HCT116 (cell line): ENCODE measurements around the gene FNDC11. TPM values are rescaled to one million over a fixed set of nuclear protein-coding genes. Genes with fewer than 3 reads are reported as not detected.
"Not testable (repeated sequence)": the region's sequence is repeated elsewhere in the genome, so short reads cannot be mapped to it uniquely, and the experiment has no call there.

Experiments
- ATAC-seq: fragments of 200-7000 bp; cut with Tn5 transposase; 2 replicates; pipeline ENCODE4 v1.9.1; 2020; ENCODE audit warnings: mild to moderate bottlenecking, moderate library complexity
- BruUV-seq: library from RNA; stranded (reverse); fragments of 400-500 nt; replicated peaks from 2 replicates; lab custom pipeline; 2021; lab: Mats Ljungman, UMichigan
- CTCF ChIA-PET: fragments of 300-600 bp; sonication (Branson Sonifier 250); formaldehyde crosslinking; loops from one replicate; lab custom pipeline; 2021; ENCODE audit warnings: antibody characterized with exemption; lab: Charles Lee
- POLR2A ChIA-PET: fragments of 300-600, 350-600 bp; sonication (Branson Sonifier 250); formaldehyde crosslinking; loops from one replicate; lab custom pipeline; 2021; ENCODE audit warnings: antibody characterized with exemption; lab: Charles Lee
- RAD21 ChIA-PET, 2 experiments: fragments of 300-600 bp; sonication (Branson Sonifier 250); formaldehyde crosslinking; loops; one replicate each; lab custom pipeline; 2023; ENCODE audit warnings: low total read pairs in 2 of 2; ENCODE audit not compliant: uncharacterized antibody in 2 of 2, unreplicated experiment in 2 of 2, low non-redundant PET in 1 of 2; lab: Charles Lee
- DNase-seq: peaks from one replicate; pipeline ENCODE4 v3.0.0-alpha.2; 2010; ENCODE audit warnings: low read depth, low spot score
- H2AFZ ChIP-seq: fragments of 200-600 bp; shearing (Covaris generic), sonication (generic); 2 replicates; pipeline ENCODE4 v1.6.1; 2017; ENCODE audit warnings: low read depth, mixed run types, mixed read lengths, antibody characterized with exemption, low read length; ENCODE audit not compliant: poor library complexity, severe bottlenecking
- H3K27ac ChIP-seq: 2 replicates; pipeline ENCODE4 v1.5.1; 2012; ENCODE audit warnings: low read depth, low read length
- H3K27me3 ChIP-seq: fragments of 200-600 bp; sonication (generic); 2 replicates; pipeline ENCODE4 v1.6.1; 2016; ENCODE audit warnings: mixed run types, low read length, mixed read lengths; ENCODE audit not compliant: insufficient read depth
- H3K36me3 ChIP-seq, 2 experiments: fragments of 200-500 bp in 1 of 2; fragments of 200-600 bp in 1 of 2; sonication (Bioruptor generic) in 1 of 2; sonication (generic) in 1 of 2; 2 replicates each; pipeline versions ENCODE4 v1.5.1 to v1.6.1; 2014 to 2016; ENCODE audit warnings: low read length in 2 of 2, inconsistent platforms in 1 of 2, mixed read lengths in 1 of 2, mixed run types in 1 of 2; ENCODE audit not compliant: insufficient read depth in 2 of 2, control insufficient read depth in 1 of 2
- H3K4me1 ChIP-seq, 2 experiments: fragments of 200-600 bp in 1 of 2; sonication (generic) in 1 of 2; 2 replicates each; pipeline versions ENCODE4 v1.5.1 to v1.6.1; 2012 to 2017; ENCODE audit warnings: low read length in 2 of 2, inconsistent platforms in 1 of 2, mild to moderate bottlenecking in 1 of 2, mixed read lengths in 1 of 2, mixed run types in 1 of 2, moderate library complexity in 1 of 2; ENCODE audit not compliant: insufficient read depth in 2 of 2, control insufficient read depth in 1 of 2
- H3K4me2 ChIP-seq: fragments of 200-600 bp; sonication (generic); 2 replicates; pipeline ENCODE4 v1.6.1; 2017; ENCODE audit warnings: mixed run types, low read length, mixed read lengths
- H3K4me3 ChIP-seq, 2 experiments: fragments of 200-600 bp in 1 of 2; sonication (generic) in 1 of 2; replicated peaks in 1 of 2; 2 replicates each; pipeline ENCODE4 v1.5.1; 2011 to 2016; ENCODE audit warnings: low read length in 2 of 2, control low read depth in 1 of 2, low read depth in 1 of 2, mild to moderate bottlenecking in 1 of 2, mixed read lengths in 1 of 2, mixed run types in 1 of 2
- H3K79me2 ChIP-seq: fragments of 200-600 bp; sonication (generic); 2 replicates; pipeline ENCODE4 v1.6.1; 2017; ENCODE audit warnings: mild to moderate bottlenecking, mixed run types, low read length, moderate library complexity, mixed read lengths; ENCODE audit not compliant: insufficient read depth
- H3K9ac ChIP-seq: fragments of 200-600 bp; sonication (generic); 2 replicates; pipeline ENCODE4 v1.6.1; 2016; ENCODE audit warnings: low read length, mixed read lengths
- H3K9me2 ChIP-seq: fragments of 200-600 bp; sonication (generic), shearing (Covaris generic); 2 replicates; pipeline ENCODE4 v1.6.1; 2017; ENCODE audit warnings: mixed run types, mild to moderate bottlenecking, moderate library complexity; ENCODE audit not compliant: insufficient read depth
- H3K9me3 ChIP-seq, 2 experiments: fragments of 200-500 bp in 1 of 2; fragments of 200-600 bp in 1 of 2; sonication (Bioruptor generic) in 1 of 2; sonication (generic) in 1 of 2; 2 replicates each; pipeline ENCODE4 v1.6.1; 2014 to 2017; ENCODE audit warnings: low read length in 2 of 2, mixed read lengths in 2 of 2, inconsistent platforms in 1 of 2, low read depth in 1 of 2, mild to moderate bottlenecking in 1 of 2, mixed run types in 1 of 2, moderate library complexity in 1 of 2; ENCODE audit not compliant: control insufficient read depth in 1 of 2, insufficient read depth in 1 of 2
- H4K20me1 ChIP-seq: fragments of 200-600 bp; sonication (generic), shearing (Covaris generic); 2 replicates; pipeline ENCODE4 v1.6.1; 2017; ENCODE audit warnings: mixed run types, mild to moderate bottlenecking, moderate library complexity; ENCODE audit not compliant: insufficient read depth
- ELF1 ChIP-seq: IDR thresholded peaks from 2 replicates; pipeline ENCODE4 v1.6.1; 2012; ENCODE audit warnings: low read depth, borderline replicate concordance
- EZH2 ChIP-seq: fragments of 200-600 bp; sonication (generic); IDR thresholded peaks from 2 replicates; pipeline ENCODE4 v1.6.1; 2017; ENCODE audit warnings: antibody characterized with exemption, mixed run types
- EZH2phosphoT487 ChIP-seq: fragments of 200-600 bp; IDR thresholded peaks from 2 replicates; pipeline ENCODE4 v1.6.1; 2018; ENCODE audit warnings: antibody characterized with exemption, borderline replicate concordance
- JUND ChIP-seq: IDR thresholded peaks from 2 replicates; pipeline ENCODE4 v1.6.1; 2012
- RAD21 ChIP-seq: IDR thresholded peaks from 2 replicates; pipeline ENCODE4 v1.6.1; 2012; ENCODE audit warnings: low read depth, mild to moderate bottlenecking
- SIN3A ChIP-seq: IDR thresholded peaks from 2 replicates; pipeline ENCODE4 v1.6.1; 2012; ENCODE audit warnings: low read depth
- YY1 ChIP-seq: IDR thresholded peaks from 2 replicates; pipeline ENCODE4 v1.6.1; 2011; ENCODE audit warnings: low read length, low read depth, moderate library complexity, mild to moderate bottlenecking; ENCODE audit not compliant: insufficient replicate concordance; ENCODE audit errors: extremely low read depth
- intact Hi-C: fragments of 100-400 bp; cut with micrococcal nuclease; formaldehyde crosslinking; loops from 2 replicates; pipeline ENCODE4 v1.10.0; 2022
- total RNA-seq: library from RNA; stranded (reverse); gene quantifications from one replicate; pipeline ENCODE4 v1.2.1, GENCODE V29; 2021; ENCODE audit not compliant: unreplicated experiment
- TF ChIP-seq, protein P1 (sequence below): IDR thresholded peaks from 2 replicates; pipeline ENCODE4 v1.6.1; 2012
- TF ChIP-seq, protein P2 (sequence below): IDR thresholded peaks from 2 replicates; pipeline ENCODE4 v1.6.1; 2011; ENCODE audit warnings: mild to moderate bottlenecking, low read length, moderate library complexity; ENCODE audit not compliant: insufficient replicate concordance; ENCODE audit errors: extremely low read depth
- TF ChIP-seq, protein P3 (sequence below), 3 experiments: fragments of 200-600 bp in 1 of 3; sonication (generic) in 1 of 3; IDR thresholded peaks in 2 of 3; conservative IDR thresholded peaks in 1 of 3; 2 replicates each; pipeline ENCODE4 v1.5.1; 2012 to 2017; ENCODE audit warnings: low read depth in 2 of 3, low read length in 2 of 3, antibody characterized with exemption in 1 of 3, borderline replicate concordance in 1 of 3, control low read depth in 1 of 3, mild to moderate bottlenecking in 1 of 3, mixed read lengths in 1 of 3, mixed run types in 1 of 3, moderate library complexity in 1 of 3; ENCODE audit not compliant: insufficient read depth in 1 of 3

FNDC11 gene
- total RNA-seq, 1 experiment from 2014 or later = 5.5 TPM

DNA sequence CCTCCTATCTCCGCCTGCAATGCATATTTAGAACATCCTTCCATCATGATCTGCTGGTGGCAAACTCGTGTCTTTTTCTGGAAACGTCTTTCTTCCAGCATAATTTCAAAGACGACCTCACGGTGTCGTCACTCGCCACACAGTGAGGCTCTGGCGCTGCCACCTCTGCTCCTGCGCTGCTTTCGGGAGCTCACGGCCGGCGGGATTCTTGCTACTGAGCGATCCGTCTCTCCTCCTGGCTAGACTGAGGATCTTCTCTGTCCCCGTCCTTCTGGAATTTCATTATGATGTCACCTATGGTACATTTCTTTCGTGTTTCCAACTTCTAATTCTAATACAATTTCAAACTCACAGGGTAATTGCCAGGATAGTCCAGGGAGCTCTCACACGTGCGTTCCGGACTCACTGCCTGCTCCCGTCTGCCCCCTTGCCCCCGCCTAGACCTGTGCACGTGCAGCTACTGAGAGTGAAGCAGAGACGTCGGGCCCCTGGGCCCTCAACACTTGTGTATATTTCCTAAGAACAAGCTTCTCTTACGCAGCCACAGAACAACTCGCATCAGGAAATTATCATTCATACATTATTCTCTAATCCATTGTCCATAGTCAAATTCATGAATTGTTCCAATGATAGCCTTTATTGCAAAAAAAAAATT, 45.6 kb downstream of the FNDC11 start:
- RAD21 ChIA-PET = no interaction called here
- no peak overlapping the region for H3K9ac ChIP-seq
- no peak overlapping the region for H3K4me3 ChIP-seq
- peaks cover 8 to 19% of the 10 kb centered on the region in 2 experiments; a peak in 3 of 4 replicates for H3K4me1 ChIP-seq
- intact Hi-C loops = no loop called here
- peaks cover 2 to 14% of the 10 kb centered on the region in 2 experiments; a peak in 2 of 4 replicates for H3K36me3 ChIP-seq
- no peaks in the 10 kb centered on the region for H3K9me2 ChIP-seq
- no peaks in the 10 kb centered on the region for H3K9me3 ChIP-seq
- no peak overlapping the region for H2AFZ ChIP-seq
- no TSS peak for BruUV-seq
- TF ChIP-seq, protein P1, sequence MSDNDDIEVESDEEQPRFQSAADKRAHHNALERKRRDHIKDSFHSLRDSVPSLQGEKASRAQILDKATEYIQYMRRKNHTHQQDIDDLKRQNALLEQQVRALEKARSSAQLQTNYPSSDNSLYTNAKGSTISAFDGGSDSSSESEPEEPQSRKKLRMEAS = no peak
- TF ChIP-seq EZH2 (no peak), SIN3A (no peak), RAD21 (no peak), ELF1 (no peak), EZH2phosphoT487 (no peak), JUND (no peak), YY1 (no peak)
- TF ChIP-seq, protein P2, sequence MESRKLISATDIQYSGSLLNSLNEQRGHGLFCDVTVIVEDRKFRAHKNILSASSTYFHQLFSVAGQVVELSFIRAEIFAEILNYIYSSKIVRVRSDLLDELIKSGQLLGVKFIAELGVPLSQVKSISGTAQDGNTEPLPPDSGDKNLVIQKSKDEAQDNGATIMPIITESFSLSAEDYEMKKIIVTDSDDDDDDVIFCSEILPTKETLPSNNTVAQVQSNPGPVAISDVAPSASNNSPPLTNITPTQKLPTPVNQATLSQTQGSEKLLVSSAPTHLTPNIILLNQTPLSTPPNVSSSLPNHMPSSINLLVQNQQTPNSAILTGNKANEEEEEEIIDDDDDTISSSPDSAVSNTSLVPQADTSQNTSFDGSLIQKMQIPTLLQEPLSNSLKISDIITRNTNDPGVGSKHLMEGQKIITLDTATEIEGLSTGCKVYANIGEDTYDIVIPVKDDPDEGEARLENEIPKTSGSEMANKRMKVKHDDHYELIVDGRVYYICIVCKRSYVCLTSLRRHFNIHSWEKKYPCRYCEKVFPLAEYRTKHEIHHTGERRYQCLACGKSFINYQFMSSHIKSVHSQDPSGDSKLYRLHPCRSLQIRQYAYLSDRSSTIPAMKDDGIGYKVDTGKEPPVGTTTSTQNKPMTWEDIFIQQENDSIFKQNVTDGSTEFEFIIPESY = no peak
- TF ChIP-seq, protein P3, sequence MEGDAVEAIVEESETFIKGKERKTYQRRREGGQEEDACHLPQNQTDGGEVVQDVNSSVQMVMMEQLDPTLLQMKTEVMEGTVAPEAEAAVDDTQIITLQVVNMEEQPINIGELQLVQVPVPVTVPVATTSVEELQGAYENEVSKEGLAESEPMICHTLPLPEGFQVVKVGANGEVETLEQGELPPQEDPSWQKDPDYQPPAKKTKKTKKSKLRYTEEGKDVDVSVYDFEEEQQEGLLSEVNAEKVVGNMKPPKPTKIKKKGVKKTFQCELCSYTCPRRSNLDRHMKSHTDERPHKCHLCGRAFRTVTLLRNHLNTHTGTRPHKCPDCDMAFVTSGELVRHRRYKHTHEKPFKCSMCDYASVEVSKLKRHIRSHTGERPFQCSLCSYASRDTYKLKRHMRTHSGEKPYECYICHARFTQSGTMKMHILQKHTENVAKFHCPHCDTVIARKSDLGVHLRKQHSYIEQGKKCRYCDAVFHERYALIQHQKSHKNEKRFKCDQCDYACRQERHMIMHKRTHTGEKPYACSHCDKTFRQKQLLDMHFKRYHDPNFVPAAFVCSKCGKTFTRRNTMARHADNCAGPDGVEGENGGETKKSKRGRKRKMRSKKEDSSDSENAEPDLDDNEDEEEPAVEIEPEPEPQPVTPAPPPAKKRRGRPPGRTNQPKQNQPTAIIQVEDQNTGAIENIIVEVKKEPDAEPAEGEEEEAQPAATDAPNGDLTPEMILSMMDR (IDR thresholded peaks at IDR 0.05 in 2 of 3, conservative IDR thresholded peaks at IDR 0.05 in 1 of 3; ENCODE audit: borderline replicate concordance in 1 of 3, insufficient read depth in 1 of 3, low read depth in 2 of 3, low read length in 2 of 3) = no peak
- TF ChIP-seq, all 23 proteins: peak for 0
- Histone ChIP-seq H3K4me2 (peak overlapping the region; percentile 62), H3K79me2 (no peaks in the 10 kb centered on the region), H3K27ac (0 out of 2 replicates have a peak overlapping the region, but pooled peaks have one; percentile 19), H4K20me1 (no peaks in the 10 kb centered on the region), H3K27me3 (no peaks in the 10 kb centered on the region)
- no peak for DNase-seq
- ChIA-PET CTCF (interaction anchor here (1.3 kb wide), 1 partner anchor 62 kb away, joined by 3 read pairs; the partner anchor contains the start of gene PTK6), POLR2A (no interaction called here)
- no peak for ATAC-seq

DNA sequence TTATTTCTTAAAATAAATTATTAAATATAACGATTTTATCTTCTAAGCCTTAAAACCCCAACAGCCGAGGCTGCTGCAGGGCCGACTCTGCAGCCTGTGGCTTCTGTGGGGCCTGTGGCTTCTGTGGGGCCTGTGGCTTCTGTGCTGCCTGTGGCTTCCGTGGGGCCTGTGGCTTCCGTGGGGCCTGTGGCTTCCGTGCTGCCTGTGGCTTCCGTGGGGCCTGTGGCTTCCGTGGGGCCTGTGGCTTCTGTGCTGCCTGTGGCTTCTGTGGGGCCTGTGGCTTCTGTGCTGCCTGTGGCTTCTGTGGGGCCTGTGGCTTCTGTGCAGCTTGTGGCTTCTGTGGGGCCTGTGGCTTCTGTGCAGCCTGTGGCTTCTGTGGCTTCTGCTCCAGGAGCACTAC, 47.7 kb downstream of the FNDC11 start:
- H3K9me2 ChIP-seq, H3K4me2 ChIP-seq, ATAC-seq, POLR2A ChIA-PET, RAD21 ChIA-PET, H3K27me3 ChIP-seq, intact Hi-C loops, H3K9me3 ChIP-seq, H3K4me3 ChIP-seq, DNase-seq, H3K9ac ChIP-seq, CTCF ChIA-PET, H3K27ac ChIP-seq, H3K79me2 ChIP-seq, BruUV-seq, H2AFZ ChIP-seq, H4K20me1 ChIP-seq: not testable (repeated sequence)
- peaks cover 2 to 14% of the 10 kb centered on the region in 2 experiments; a peak in 2 of 4 replicates for H3K36me3 ChIP-seq
- H3K4me1 ChIP-seq = peaks cover 8 to 19% of the 10 kb centered on the region in 2 experiments; a peak in 3 of 4 replicates
